GM18498 (cell line): ENCODE data around the gene KDM4B.
"Not testable (repeated sequence)": the region's sequence is repeated elsewhere in the genome, so short reads cannot be mapped to it uniquely, and the experiment has no call there.

Source experiments
- ATAC-seq: cut with Tn5 transposase; IDR thresholded peaks from one replicate; pipeline ENCODE4 v1.9.1; 2021; ENCODE audit warnings: mild to moderate bottlenecking, moderate library complexity; ENCODE audit not compliant: unreplicated experiment

KDM4B gene

GRCh38 chr19:4967738-4968461 lies 1.0 kb upstream of the KDM4B start:
- ATAC-seq, result no peak

DNA sequence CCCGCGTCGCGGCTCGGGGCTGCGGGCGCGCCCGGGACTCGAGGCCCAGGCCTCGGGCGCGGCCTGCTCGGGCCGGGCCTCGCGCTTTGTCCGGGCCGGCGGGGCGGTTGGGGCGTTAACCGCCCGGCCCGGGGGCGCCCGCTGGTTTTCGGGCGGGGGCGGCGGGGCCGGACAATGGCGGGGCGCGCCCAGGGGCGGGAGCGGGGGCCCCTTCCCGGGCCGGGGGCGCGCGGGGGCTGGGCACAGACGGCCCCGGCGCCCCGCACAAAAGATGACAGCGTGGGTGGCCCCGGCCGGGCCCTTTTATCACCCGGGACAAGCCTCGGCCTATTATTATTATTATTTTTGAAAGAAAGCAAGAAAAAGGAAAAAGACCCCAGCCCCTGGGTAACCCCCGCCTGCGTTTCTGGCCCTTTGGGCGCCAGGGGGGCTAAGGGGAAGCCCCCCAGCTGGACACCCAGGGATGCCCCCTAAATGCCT lies 419 bp downstream of the KDM4B start:
- ATAC-seq, result no peak

DNA sequence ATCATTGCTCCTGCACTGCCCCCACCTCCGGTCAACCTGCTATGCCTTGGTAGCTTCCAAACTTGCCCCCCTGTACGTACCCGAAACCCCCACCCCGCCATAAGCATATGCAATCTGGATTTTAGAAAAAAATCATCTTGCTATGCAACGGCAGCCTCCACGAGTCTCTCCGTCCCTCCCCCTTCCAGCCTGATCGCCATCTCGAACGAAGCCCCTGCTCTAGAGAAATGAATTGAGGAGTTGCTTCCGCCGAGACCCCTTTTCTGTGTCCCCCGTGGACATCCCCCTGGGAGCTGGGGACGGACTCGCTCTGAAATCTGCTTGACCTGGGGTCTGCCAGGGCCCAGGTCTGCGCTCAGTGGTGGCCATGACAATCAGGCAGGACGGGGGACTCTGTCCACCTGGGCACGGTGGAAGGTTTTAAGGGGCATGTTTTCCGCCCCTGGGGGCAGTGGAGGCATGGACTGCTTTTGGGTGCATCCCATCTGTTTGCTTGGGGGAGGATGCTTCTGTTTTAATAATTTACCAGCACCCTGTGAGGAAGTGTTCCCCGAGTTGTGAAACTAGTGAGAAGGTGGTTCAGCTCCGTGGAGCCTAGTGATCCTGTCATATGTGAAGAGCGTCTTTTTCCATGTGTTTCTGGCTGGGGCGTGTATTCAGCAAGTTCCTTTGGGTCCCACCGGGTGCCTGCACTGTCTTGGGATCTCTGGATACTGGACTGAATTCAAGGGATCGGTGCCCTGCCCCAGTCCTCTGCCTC lies 1.0 kb downstream of the KDM4B start:
- no peak for ATAC-seq

- no peak for ATAC-seq
Observed at GRCh38 chr19:4970558-4971423, 1.9 kb downstream of the KDM4B start.

- no peak for ATAC-seq
Observed at GRCh38 chr19:4971424-4971793, 2.5 kb downstream of the KDM4B start.

GRCh38 chr19:4971816-4972495 lies 3.0 kb downstream of the KDM4B start:
- ATAC-seq, result no peak

DNA sequence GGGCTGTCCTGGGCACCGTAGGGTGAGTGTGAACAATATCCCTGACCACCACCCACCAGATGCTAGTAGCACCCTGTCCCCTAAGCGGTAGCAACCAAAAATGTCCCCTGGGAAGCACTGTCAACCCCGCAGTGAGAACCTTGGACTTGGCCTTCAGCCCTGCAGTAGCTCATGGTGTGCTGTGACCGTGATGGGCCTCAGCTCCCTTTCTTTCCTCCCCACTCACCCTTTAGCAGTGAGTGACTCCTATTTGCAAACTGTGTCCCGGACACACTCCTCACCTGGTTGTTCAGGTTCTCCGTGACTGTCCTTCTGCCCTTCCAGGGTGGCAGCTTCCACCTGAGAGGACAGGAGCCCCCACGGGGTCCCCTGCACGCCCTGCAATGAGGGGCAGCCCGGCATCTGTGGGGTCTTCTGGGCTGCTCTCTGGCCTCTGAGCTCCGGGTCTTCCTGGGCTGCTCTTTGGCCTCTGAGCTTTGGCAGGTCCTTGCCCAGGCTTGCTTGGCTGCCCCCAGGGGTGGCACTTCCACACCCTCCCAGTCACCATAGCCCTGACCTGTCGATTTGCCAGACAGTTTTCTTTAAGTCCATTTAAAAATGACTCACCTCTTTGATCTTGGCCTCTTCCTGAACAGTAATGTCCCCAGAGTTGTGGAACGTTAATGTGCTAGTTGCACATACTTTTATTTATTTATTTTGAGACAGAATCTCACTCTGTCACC lies 3.8 kb downstream of the KDM4B start:
- no peak for ATAC-seq

DNA sequence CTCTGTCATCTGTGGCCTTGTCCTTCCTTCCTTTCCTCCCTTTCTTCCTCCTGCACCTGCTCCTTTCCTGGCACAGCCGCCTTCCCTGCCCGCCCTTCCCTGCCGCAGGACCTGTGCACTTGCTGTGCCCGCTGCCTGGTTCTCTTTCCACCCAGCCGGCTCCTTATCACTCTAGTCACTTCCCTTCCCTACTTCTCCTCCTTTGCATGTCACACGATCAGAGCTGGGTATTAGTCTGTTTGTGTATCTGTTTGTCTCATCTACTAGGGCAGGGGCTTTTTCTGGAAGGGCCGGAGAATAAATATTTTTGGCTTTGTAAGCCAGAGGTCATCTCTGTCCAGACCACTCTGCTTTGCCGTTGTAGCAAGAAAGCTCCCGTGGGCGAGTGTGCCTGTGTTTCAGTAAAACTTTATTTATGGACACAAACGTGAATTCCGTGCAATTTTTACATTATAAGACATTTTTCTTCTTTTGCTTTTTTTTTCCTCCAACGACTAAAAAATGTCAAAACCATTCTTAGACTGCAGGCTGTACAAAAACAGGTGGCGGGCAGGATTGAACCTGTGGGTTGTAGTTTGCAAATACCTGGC lies 6.1 kb downstream of the KDM4B start:
- no peak for ATAC-seq

GRCh38 chr19:4975601-4976000 lies 6.7 kb downstream of the KDM4B start:
- ATAC-seq, result not testable (repeated sequence)

GRCh38 chr19:4976401-4977298 lies 7.7 kb downstream of the KDM4B start:
- ATAC-seq, result no peak

GRCh38 chr19:4977299-4978174 lies 8.6 kb downstream of the KDM4B start:
- no peak for ATAC-seq

DNA sequence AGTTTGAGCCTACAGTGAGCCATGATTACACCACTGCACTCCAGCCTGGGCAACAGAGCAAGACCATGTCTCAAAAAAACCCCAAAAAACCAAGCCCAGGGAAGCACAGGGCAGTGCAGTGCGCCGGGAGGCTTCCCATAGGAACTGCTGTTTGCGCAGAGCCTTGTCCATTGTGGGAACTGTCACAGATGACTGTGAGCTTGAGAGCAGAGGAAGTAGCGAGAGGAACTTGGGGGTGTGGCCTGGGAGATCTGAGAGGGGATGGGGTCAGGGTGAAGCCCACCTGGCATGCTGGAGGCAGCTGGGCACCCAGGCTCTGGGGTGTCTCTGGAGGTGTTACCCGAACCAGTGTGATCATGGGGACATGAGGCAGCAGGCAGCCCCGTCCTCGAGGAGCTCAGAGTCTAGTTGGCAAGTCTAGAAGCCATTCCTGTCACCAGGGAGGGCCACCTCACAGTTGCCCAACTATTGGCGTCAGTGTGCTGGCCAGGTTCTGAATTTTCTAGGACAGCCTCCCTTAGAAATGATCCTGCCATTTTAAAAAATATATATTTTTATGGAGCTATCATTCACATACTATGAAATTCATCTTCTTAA lies 10.4 kb downstream of the KDM4B start:
- ATAC-seq, result no peak

DNA sequence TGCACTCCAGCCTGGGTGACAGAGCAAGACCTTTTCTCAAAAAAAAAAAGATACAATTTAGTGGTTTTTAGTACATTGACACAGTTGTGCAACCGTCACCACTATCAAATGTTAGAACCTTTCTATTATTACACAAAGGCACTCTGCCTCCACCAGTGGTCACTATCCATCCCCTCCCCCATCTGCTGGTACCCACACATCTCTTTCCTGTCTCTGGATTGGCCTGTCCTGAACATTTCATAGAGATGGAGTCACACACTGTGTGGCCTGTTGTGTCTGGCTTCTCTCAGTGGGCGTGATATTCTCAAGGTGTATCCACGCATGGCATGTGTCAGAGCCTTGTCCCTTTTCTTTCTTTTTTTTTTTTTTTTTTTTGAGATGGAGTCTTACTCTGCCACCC lies 11.2 kb downstream of the KDM4B start:
- no peak for ATAC-seq

DNA sequence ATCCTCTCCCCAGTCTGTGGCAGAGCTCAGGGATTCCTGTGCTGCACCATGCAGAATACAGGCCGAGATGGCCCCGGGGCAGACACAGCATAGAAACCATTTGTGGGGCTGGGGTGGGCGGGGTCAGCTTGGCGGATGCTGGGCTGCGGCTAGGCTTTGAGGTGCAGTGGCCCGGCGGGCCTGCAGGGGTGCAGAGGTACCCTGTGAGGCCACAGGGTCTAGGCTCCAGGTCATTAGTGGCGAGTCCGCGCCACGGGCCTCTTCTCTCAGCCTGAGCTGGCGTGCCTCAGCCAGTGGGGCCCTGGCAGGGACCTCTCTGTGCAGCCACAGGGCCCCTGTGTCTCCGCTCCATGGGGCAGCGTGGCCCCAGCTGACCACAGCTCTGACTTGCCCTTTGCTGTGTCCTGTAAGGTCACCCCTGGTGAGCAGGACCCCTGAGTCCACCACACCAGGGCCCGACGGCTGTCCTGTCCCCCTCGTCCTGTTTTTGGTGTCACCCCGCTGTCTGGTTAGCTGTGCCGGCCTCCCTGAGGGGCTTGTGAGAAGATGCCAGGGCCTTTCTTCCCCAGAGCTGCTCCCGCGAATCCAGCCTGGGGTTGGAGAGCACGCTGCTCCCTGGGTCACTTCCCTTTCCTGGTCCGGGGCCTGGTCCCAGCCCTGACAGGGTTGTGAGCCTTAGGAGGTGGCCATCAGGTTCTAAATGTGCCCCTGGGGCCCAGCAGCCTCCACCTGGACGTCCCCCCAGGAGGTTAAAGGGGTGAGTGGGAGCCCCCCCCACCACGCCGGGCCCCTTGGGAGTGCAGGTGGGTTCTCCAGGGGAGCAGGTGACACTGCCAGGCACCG lies 12.1 kb downstream of the KDM4B start:
- ATAC-seq, result no peak

DNA sequence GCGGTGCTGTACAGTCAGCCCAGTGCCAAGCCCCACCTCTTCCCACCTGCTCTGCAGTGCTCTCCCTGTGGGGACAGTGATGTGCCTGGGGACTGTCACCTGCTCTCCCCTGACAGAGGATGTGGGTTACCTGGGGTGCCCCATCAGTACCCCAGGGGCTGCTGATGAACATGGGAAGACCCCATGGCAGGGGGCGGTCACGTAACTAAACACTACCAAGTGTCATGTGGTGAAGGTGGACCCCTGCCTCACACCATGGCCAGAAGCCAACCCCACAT lies 12.7 kb downstream of the KDM4B start:
- ATAC-seq, result no peak

DNA sequence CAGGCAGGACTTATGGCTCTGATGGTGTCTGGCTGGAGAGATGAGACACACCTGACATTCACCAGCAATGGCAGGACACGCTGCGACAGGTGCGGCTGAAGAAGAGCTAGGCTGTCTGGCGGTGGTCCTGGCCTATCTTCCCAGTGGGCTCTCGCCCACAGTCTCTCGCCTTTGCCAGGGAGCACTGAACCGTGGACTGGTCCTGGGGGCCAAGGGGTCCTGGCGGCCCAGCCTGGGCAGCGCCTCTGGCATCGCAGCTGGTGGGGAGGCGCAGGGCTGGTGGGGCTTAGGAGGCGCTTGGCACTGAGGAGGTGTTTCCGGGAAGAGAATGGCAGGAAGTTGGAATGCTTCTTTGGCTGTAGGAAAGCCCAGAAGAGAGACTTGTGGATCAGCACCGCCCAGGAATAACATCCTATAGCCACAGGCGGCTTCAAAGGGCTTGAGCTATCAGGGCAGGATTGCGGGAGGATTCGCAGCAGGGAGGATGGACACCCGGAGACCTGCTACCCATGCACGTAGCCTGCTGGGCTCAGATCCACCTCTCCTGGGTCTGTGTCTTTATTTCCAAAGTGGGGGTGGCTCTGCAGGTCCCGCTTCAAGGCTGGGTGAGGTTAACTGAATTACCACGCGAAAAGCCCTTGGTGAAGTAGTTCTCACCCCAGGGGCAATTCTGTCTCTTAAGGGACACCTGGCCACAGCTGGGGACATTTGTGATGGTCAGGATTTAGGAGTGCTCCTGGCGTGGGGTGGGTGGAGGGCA lies 14.6 kb downstream of the KDM4B start:
- no peak for ATAC-seq
